K562 (cell line): ENCODE measurements around the gene DAZAP1. TPM values are rescaled to one million over a fixed set of nuclear protein-coding genes. Genes with fewer than 3 reads are reported as not detected.

ENCODE experiments used
- ATF1 ChIP-seq, 2 experiments: fragments of 450-650 bp in 1 of 2; IDR thresholded peaks; 2 replicates each; pipeline ENCODE4 v1.6.1; 2016; ENCODE audit warnings: missing compliant biosample characterization in 1 of 2, missing genetic modification characterization in 1 of 2
- CHCHD3 ChIP-seq: fragments of 250-450 bp; sonication (Bioruptor Pico); IDR thresholded peaks from 2 replicates; pipeline ENCODE4 v2.1.2; 2022; ENCODE audit warnings: mild to moderate bottlenecking
- DEAF1 ChIP-seq: fragments of 450-650 bp; formaldehyde crosslinking; IDR thresholded peaks from 2 replicates; pipeline ENCODE4 v1.4.0; 2020; ENCODE audit warnings: mild to moderate bottlenecking, moderate library complexity
- KHSRP ChIP-seq: fragments of 450-650 bp; IDR thresholded peaks from 2 replicates; pipeline ENCODE4 v1.6.1; 2017
- MITF ChIP-seq: IDR thresholded peaks from 2 replicates; pipeline ENCODE4 v1.6.1; 2014; ENCODE audit warnings: antibody characterized with exemption
- NR0B1 ChIP-seq: fragments of 450-650 bp; IDR thresholded peaks from one replicate; pipeline ENCODE4 v1.6.1; 2018; ENCODE audit warnings: mild to moderate bottlenecking, moderate library complexity; ENCODE audit not compliant: partially characterized antibody
- PML ChIP-seq: IDR thresholded peaks from 2 replicates; pipeline ENCODE4 v1.6.1; 2012; ENCODE audit warnings: low read length, inconsistent platforms
- PTRF ChIP-seq: fragments of 450-650 bp; IDR thresholded peaks from 2 replicates; pipeline ENCODE4 v1.6.1; 2016; ENCODE audit warnings: mild to moderate bottlenecking, missing genetic modification characterization, missing compliant biosample characterization
- RBM17 ChIP-seq: fragments of 200-400 bp; formaldehyde crosslinking; IDR thresholded peaks from 2 replicates; pipeline ENCODE4 v1.6.1; 2017; ENCODE audit warnings: low read depth, mild to moderate bottlenecking, low read length, borderline replicate concordance
- RERE ChIP-seq: sonication (generic); formaldehyde crosslinking; IDR thresholded peaks from 2 replicates; pipeline ENCODE4 v1.8.0; 2023; ENCODE audit warnings: missing genetic modification reagents, mild to moderate bottlenecking, borderline replicate concordance
- RFX1 ChIP-seq: fragments of 450-650 bp; IDR thresholded peaks from 2 replicates; pipeline ENCODE4 v1.6.1; 2016; ENCODE audit warnings: mild to moderate bottlenecking, moderate library complexity
- RFX7 ChIP-seq: fragments of 250-450 bp; sonication (Bioruptor Pico); IDR thresholded peaks from 2 replicates; pipeline ENCODE4 v1.5.1; 2021; ENCODE audit warnings: mild to moderate bottlenecking
- SRF ChIP-seq, 2 experiments: fragments of 250-450, 450-650 bp in 1 of 2; sonication (Bioruptor Pico) in 1 of 2; sonication (generic) in 1 of 2; formaldehyde crosslinking; IDR thresholded peaks; 2 replicates each; pipeline versions ENCODE4 v1.5.0 to v1.5.1; 2020 to 2022; ENCODE audit warnings: mild to moderate bottlenecking in 1 of 2, missing genetic modification reagents in 1 of 2
- SRSF9 ChIP-seq: fragments of 200-400 bp; formaldehyde crosslinking; IDR thresholded peaks from 2 replicates; pipeline ENCODE4 v1.6.1; 2017; ENCODE audit warnings: low read depth, low read length, borderline replicate concordance
- TAF7 ChIP-seq: fragments of 450-650 bp; IDR thresholded peaks from 2 replicates; pipeline ENCODE4 v1.6.1; 2016; ENCODE audit warnings: missing genetic modification characterization, missing compliant biosample characterization
- ZNF263 ChIP-seq: sonication (generic); formaldehyde crosslinking; IDR thresholded peaks from 2 replicates; pipeline ENCODE4 v1.8.0; 2022; ENCODE audit warnings: mild to moderate bottlenecking, missing genetic modification reagents, borderline replicate concordance
- ZNF655 ChIP-seq: fragments of 250-450 bp; sonication (Bioruptor Pico); IDR thresholded peaks from 2 replicates; pipeline ENCODE4 v1.5.0; 2021
- polyA plus RNA-seq, 8 experiments: library from polyadenylated mRNA; depleted of rRNA in 4 of 8; stranded (reverse) in 5 of 8; unstranded in 3 of 8; fragments of >200 nt; fragmentation: Nextera tagmentation in 2 of 8; fragmentation: Illumina TruSeq in 1 of 8; extraction: Ambion mirVana in 2 of 8; extraction: Trizol in 1 of 8; gene quantifications; 2 replicates each; pipeline versions ENCODE4 v1.2.1 to v1.2.3, GENCODE V29; 2011 to 2014; ENCODE audit warnings: inconsistent platforms in 1 of 8, missing spikeins in 1 of 8
- total RNA-seq, 7 experiments: library from RNA; depleted of rRNA in 6 of 7; stranded (reverse); fragments of >200 nt in 6 of 7; fragmentation: Illumina TruSeq in 2 of 7; extraction: Trizol in 2 of 7; gene quantifications; 2 replicates each; pipeline versions ENCODE4 v1.2.1 to v1.2.3, GENCODE V29; 2011 to 2021; ENCODE audit warnings: low replicate concordance in 1 of 7

DAZAP1 gene
- total and polyA plus RNA-seq, 9 of the 15 experiments (the other 6 are each of a cell fraction or from before 2014, with no cell fraction given) = 10.8 to 289 (median 142) TPM

- TF ChIP-seq NR0B1 (no peak), ZNF263 (CRISPR knock-in tag) (peak; percentile 53; the same call in 1 of the 2 replicates), MITF (0 out of 2 replicates have a peak, but pooled peaks have one; percentile 49), DEAF1 (CRISPR knock-in tag) (no peak), TAF7 (tag) (no peak), RERE (CRISPR knock-in tag) (no peak), ZNF655 (CRISPR knock-in tag) (no peak), PML (no peak), RFX7 (CRISPR knock-in tag) (no peak), CHCHD3 (CRISPR knock-in tag) (no peak), ATF1 (CRISPR knock-in tag; IDR thresholded peaks at IDR 0.05) (no peak), ATF1 (tag; IDR thresholded peaks at IDR 0.05) (peak; percentile 85), SRF (CRISPR knock-in tag; IDR thresholded peaks at IDR 0.05) (no peak), RBM17 (no peak), KHSRP (no peak), PTRF (no peak), SRSF9 (no peak), RFX1 (no peak)
Observed at GRCh38 chr19:1406774-1407527, 435 bp upstream of the DAZAP1 start (continued).
